Aorta (tissue), 5 donors: ENCODE data around the gene MAP4K3. TPM values are rescaled to one million over a fixed set of nuclear protein-coding genes. Genes with fewer than 3 reads are reported as not detected.

Experiments used
- ATAC-seq: fragments of 200-7000 bp; cut with Tn5 transposase; one replicate; pipeline ENCODE4 v1.9.1; 2022; ENCODE audit warnings: moderate library complexity; ENCODE audit not compliant: low FRiP score
- DNase-seq, 2 donors: peaks; one replicate each; pipeline ENCODE4 v3.0.0-alpha.2; 2020
- H3K27ac ChIP-seq, 2 donors: one replicate each; pipeline ENCODE4 v1.5.1; 2013; ENCODE audit warnings: low read length in 2 of 2, mild to moderate bottlenecking in 2 of 2, moderate library complexity in 2 of 2, control low read depth in 1 of 2, inconsistent platforms in 1 of 2, low read depth in 1 of 2
- H3K27me3 ChIP-seq, 2 donors: one replicate each; pipeline ENCODE4 v1.6.1; 2013; ENCODE audit warnings: control low read depth in 1 of 2, low read length in 1 of 2, mild to moderate bottlenecking in 1 of 2, moderate library complexity in 1 of 2; ENCODE audit not compliant: insufficient read depth in 2 of 2, control insufficient read depth in 1 of 2
- H3K36me3 ChIP-seq, 2 donors: one replicate each; pipeline ENCODE4 v1.6.1; 2013; ENCODE audit warnings: control low read depth in 1 of 2, low read length in 1 of 2, mild to moderate bottlenecking in 1 of 2; ENCODE audit not compliant: insufficient read depth in 2 of 2, control insufficient read depth in 1 of 2
- H3K4me1 ChIP-seq, 2 donors: one replicate each; pipeline ENCODE4 v1.6.1; 2013; ENCODE audit warnings: low read length in 2 of 2, control low read depth in 1 of 2, mild to moderate bottlenecking in 1 of 2, moderate library complexity in 1 of 2; ENCODE audit not compliant: insufficient read depth in 2 of 2, control insufficient read depth in 1 of 2
- H3K4me3 ChIP-seq, 2 donors: one replicate each; pipeline ENCODE4 v1.5.1; 2013; ENCODE audit warnings: low read length in 2 of 2, control low read depth in 1 of 2, mild to moderate bottlenecking in 1 of 2
- H3K9me3 ChIP-seq: one replicate; pipeline ENCODE4 v1.6.1; 2013; ENCODE audit warnings: mild to moderate bottlenecking, low read length; ENCODE audit not compliant: control insufficient read depth
- WGBS, 2 donors: extraction: QIAGEN DNeasy Blood & Tissue Kit; methylation state at CpG; one replicate each; pipeline ENCODE4 v1.1.7; 2013; 5-methylcytosine and 5-hydroxymethylcytosine counted together
- intact Hi-C, 2 donors: fragments of 100-400 bp; cut with DNase I; formaldehyde crosslinking; loops; one replicate each; pipeline versions ENCODE4 v1.14.2 to v1.15.0; 2022
- polyA plus RNA-seq, 2 donors: library from polyadenylated mRNA; stranded (reverse); fragments of 200-250 nt; gene quantifications; one replicate each; pipeline ENCODE4 v1.2.3, GENCODE V29; 2013
- total RNA-seq, 2 donors: library from RNA; stranded (reverse); fragmentation: NEBNext Ultra II Directional; extraction: Animal tissue kit (Norgen Biotek cat#: 25700); gene quantifications; one replicate each; pipeline ENCODE4 v1.2.1, GENCODE V29; 2021
- donor health status: healthy with polysubstance abuse.
- donor health status: Bipolar disorder and iron deficiency.
- donor health status: DM: no; HTN: no; CAD: no.
- donor health status: DM: no; HTN: no; CAD: no.
- donor health status: DM: yes; HTN: yes; CAD: no.

The MAP4K3 gene
- total and polyA plus RNA-seq, 4 donors: 13.9 to 50.8 (median 32.9) TPM

DNA sequence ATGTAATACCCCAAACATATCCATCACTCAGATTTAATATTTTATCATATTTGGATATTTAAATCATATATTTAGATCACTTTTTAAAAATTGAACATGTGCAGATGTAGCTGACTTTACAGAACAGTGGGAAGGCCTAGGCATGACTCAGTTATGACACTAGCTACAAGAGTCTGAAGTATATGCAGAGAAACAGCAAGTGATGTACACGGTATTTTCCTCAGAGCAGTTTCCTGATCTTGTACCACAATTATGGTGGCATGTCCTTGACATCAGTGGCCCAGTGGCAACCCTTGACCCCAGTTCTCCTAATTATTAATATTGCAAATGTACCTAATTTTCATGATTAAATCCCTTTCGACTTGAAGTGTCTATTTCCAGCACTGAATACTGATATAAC, 221.5 kb downstream of the MAP4K3 start:
- H3K4me3 ChIP-seq: no peak overlapping the region
- intact Hi-C loops: no loop called here
- no peaks in the 10 kb centered on the region for H3K9me3 ChIP-seq
- H3K4me1 ChIP-seq: no peaks in the 10 kb centered on the region
- H3K36me3 ChIP-seq: no peaks in the 10 kb centered on the region
- H3K27me3 ChIP-seq: no peaks in the 10 kb centered on the region
- no peak for DNase-seq
- H3K27ac ChIP-seq: no peak overlapping the region
- 82 to 91% methylated on average over 2 of the region's 2 CpGs for WGBS, 2 donors
- no peak for ATAC-seq

DNA sequence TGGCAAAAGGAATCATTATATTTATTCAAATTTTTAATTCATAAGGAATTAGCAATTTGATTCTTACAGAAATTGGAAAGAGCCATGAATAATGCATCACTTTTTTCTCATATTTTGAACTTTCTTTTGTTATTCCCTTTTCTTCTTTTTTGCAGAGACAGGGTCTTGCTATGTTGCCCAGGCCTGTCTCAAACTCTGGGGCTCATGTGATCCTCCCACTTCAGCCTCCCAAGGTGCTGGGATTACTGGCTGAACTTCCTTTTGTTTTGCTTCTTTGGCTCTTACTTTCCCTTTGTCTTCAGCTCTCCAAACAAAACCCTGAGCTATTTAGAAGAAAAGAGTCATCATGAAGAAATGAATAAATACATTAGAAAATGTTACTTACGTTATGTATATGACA, 224.1 kb downstream of the MAP4K3 start:
- Histone ChIP-seq H3K27me3 (no peaks in the 10 kb centered on the region), H3K4me3 (no peak overlapping the region), H3K4me1 (no peaks in the 10 kb centered on the region), H3K36me3 (no peaks in the 10 kb centered on the region), H3K9me3 (no peaks in the 10 kb centered on the region), H3K27ac (no peak overlapping the region)
- intact Hi-C loops: no loop called here
- DNase-seq (no peak), ATAC-seq (no peak)
- WGBS, 2 donors: 95 to 96% methylated on average over 1 of the region's 1 CpG

DNA sequence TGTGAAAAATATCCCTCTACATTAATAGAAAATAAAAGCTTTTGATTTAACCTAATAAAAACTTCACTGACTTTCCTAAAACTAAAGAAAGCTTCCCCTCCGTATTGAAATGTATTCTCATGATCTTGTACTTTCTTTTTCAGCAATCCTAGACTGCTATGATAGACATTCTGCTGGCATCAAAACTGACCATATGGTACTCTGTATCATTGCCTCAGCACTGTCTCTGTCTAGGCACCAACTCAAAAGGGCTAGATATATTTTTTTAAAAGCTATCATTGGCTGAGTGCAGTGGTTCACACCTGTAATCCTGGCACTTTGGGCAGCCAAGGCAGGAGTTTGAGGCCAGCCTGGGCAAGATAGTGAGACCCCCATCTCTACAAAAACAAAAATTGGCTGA, 226.2 kb downstream of the MAP4K3 start:
- no peaks in the 10 kb centered on the region for H3K9me3 ChIP-seq
- no peaks in the 10 kb centered on the region for H3K27me3 ChIP-seq
- H3K4me1 ChIP-seq: no peaks in the 10 kb centered on the region
- intact Hi-C loops: no loop called here
- no peak overlapping the region for H3K27ac ChIP-seq
- H3K36me3 ChIP-seq: no peaks in the 10 kb centered on the region
- no peak for ATAC-seq
- no peak overlapping the region for H3K4me3 ChIP-seq
- no peak for DNase-seq
- WGBS, 2 donors: 75 to 82% methylated on average over 1 of the region's 1 CpG

DNA sequence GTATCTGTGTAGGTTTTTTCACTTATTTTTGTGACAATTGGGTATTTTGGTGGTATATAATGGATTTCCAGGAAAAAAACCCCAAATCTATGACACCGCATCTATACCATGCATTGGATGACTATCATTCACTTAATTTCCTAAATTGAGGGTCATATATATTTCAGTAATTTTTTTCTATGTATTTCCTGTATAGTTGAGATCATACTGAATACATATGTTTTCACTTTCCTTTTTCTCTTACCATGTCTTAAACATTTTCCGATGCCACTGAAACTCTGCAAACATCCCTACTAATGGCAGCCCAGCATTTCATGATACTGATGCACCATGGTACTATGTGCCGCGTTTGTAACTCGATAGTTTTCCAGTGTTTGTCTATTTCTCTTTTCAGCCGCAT, 233.7 kb downstream of the MAP4K3 start:
- H3K27me3 ChIP-seq: no peaks in the 10 kb centered on the region
- WGBS, 2 donors: 77 to 95% methylated on average over 6 of the region's 6 CpGs
- no peak for ATAC-seq
- intact Hi-C loops: no loop called here
- DNase-seq: no peak
- no peaks in the 10 kb centered on the region for H3K9me3 ChIP-seq
- no peak overlapping the region for H3K4me3 ChIP-seq
- H3K27ac ChIP-seq: no peak overlapping the region
- H3K36me3 ChIP-seq: no peaks in the 10 kb centered on the region
- no peaks in the 10 kb centered on the region for H3K4me1 ChIP-seq

DNA sequence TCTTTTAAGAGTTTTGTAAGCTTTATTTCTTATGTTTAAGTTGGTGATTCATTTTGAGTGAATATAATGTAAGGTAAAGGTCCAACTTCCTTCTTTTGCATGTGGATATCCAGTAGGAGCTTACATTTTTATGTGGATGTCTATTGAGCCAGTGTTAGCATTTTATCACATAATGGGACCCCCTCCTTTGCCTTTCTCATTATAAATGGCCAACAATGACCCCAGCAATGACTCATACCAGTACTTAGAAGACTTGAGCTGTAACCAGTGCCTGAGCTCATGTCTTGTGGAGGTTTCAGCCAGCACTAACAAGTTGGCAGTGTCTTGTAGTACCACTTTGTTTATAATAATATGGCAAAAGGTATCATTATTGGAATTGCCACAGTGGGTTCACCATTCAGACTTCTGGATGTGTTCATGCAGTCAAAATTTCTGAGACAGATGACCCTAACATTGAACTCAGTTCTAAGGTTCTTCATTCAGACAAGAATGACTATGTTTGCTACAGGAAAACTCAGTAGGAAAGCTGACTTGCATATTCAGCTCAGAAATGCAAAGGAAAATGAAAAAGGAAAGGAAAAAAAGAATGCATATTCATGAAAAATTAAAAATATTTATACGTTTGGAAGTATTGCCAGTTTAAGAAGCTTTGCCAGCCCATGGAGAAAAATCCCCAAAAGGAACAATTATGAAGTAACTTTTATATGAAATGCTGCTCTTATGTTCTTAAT, 234.3 kb downstream of the MAP4K3 start:
- Histone ChIP-seq H3K9me3 (no peaks in the 10 kb centered on the region), H3K27me3 (no peaks in the 10 kb centered on the region), H3K27ac (no peak overlapping the region), H3K4me1 (no peaks in the 10 kb centered on the region), H3K36me3 (no peaks in the 10 kb centered on the region), H3K4me3 (no peak overlapping the region)
- intact Hi-C loops: no loop called here
- no peak for DNase-seq
- WGBS, 2 donors: 76 to 83% methylated on average over 1 of the region's 1 CpG
- no peak for ATAC-seq

Other genes with a start within 250 kb of the MAP4K3 start
- 1 to 10 TPM in 1 of 2 donors, under 1 TPM in 1; 0.88 to 1.3 TPM for gene CDKL4, start 193.3 kb downstream of the MAP4K3 start, total RNA-seq
- gene CDKL4, start 193.3 kb downstream of the MAP4K3 start, polyA plus RNA-seq: not detected
- 1 to 10 TPM; 2.0 to 5.0 TPM for gene TMEM178A, start 228.6 kb upstream of the MAP4K3 start, total RNA-seq
- gene TMEM178A, start 228.6 kb upstream of the MAP4K3 start, polyA plus RNA-seq: 1 to 10 TPM; 4.4 to 9.5 TPM